ENCODE results near the gene DDX51. TPM values are rescaled to one million over a fixed set of nuclear protein-coding genes. Genes with fewer than 3 reads are reported as not detected.

Gene DDX51
- total RNA-seq, 2 experiments from 2014 or later, result 58.0 to 59.3 TPM

DNA sequence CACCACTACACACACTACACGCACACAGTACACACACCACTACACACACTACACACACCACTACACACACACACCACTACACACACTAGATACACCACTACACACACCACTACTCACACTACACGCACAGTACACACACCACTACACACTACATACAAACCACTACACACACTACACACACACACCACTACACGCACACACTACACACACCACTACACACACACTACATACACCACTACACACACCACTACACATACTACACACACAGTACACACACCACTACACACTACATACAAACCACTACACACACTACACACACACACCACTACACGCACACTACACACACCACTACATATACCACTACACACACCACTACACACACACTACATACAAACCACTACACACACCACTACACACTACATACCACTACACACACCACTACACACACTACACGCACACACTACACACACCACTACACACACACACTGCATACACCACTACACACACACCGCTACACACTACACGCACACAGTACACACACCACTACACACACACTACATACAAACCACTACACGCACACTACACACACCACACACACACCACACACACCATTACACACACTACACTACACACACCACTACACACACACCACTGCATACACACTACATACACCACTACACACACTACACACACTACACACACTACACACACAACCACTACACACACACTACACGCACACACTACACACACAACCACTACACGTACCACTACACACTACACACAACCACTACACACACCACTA, 11.9 kb upstream of the DDX51 start:
- ChIA-PET CTCF (no interaction called here), POLR2A (no interaction called here)
- Mint-ChIP-seq H3K4me1 (ENCODE audit: low read depth) (no peaks in the 10 kb centered on the region), H3K36me3 (ENCODE audit: low read depth) (no peaks in the 10 kb centered on the region), H3K4me3 (no peak overlapping the region), H3K27ac (no peak overlapping the region), H3K27me3 (no peaks in the 10 kb centered on the region), H3K9me3 (no peaks in the 10 kb centered on the region)
- peaks cover 0 to 14% of the 10 kb centered on the region in 2 experiments for H3K9me3 ChIP-seq (ENCODE audit: control insufficient read depth in 1 of 2, insufficient read depth in 1 of 2, low read length in 2 of 2)
- ATAC-seq (ENCODE audit: poor library complexity) (no peak), DNase-seq (no peak)
- peaks cover 9% of the 10 kb centered on the region for H3K4me1 ChIP-seq (ENCODE audit: insufficient read depth, low read length)
- no peak overlapping the region for H3K27ac ChIP-seq (ENCODE audit: low read depth in 1 of 2, low read length in 2 of 2)
- intact Hi-C loops (cut with DNase I, micrococcal nuclease), result loop anchor here (2.0 kb wide), 3 partner anchors 63 to 459 kb away; no protein-coding TSS in a partner anchor
- no peak for TF ChIP-seq CTCF (IDR thresholded peaks at IDR 0.05)
- H3K27me3 ChIP-seq (ENCODE audit: control insufficient read depth in 1 of 2, insufficient read depth in 2 of 2, low read length in 2 of 2), result no peaks in the 10 kb centered on the region
- H3K4me3 ChIP-seq (ENCODE audit: low read length), result no peak overlapping the region
- peaks cover 31% of the 10 kb centered on the region for H3K36me3 ChIP-seq (ENCODE audit: insufficient read depth, low read length)

DNA sequence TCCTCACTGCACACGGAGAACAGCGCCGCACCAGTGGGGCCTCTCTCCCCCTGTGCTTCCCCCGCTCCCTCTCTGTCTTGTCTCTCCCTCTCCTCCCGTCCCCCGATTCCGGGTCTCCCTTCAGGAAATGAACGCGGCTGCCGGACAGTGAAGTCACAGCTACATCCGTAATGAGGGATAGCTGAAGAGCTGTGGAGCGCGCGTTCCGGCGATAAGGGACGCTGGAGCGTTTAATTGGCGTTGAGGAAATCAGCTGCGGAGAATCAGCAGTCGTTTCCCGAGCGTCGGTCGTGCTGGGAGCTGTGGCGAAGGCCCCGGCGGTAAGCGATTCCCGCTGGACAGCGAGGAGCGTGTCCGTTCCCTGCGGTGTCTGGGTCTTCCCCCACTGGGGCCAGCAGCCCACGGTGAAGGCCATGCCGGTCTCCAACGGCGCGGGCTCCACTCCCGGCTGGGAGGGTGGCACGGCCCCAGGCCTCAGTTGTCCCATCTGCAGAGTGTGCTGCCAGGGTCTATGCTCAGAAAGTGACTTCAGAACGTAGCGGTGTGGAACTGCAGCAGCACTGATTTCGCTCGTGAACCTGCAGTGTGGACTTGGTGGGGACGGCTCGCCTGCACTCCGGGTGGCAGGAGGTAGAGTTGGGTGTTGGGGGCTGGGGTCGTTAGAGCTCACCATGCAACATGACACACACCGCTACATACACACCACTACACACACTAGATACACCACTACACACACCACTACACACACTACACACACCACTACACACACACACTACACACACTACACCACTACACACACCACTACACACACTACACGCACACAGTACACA, 11.0 kb upstream of the DDX51 start:
- Mint-ChIP-seq H3K4me3 (no peak overlapping the region), H3K4me1 (ENCODE audit: low read depth) (no peaks in the 10 kb centered on the region), H3K27ac (no peak overlapping the region), H3K27me3 (no peaks in the 10 kb centered on the region), H3K9me3 (no peaks in the 10 kb centered on the region), H3K36me3 (ENCODE audit: low read depth) (no peaks in the 10 kb centered on the region)
- ChIA-PET POLR2A (interaction anchor here (0.9 kb wide), 1 partner anchor 30 kb away, joined by 3 read pairs; no protein-coding TSS in a partner anchor), CTCF (no interaction called here)
- Histone ChIP-seq H3K4me1 (ENCODE audit: insufficient read depth, low read length) (peaks cover 9% of the 10 kb centered on the region), H3K4me3 (ENCODE audit: low read length) (no peak overlapping the region), H3K27me3 (ENCODE audit: control insufficient read depth in 1 of 2, insufficient read depth in 2 of 2, low read length in 2 of 2) (no peaks in the 10 kb centered on the region), H3K36me3 (ENCODE audit: insufficient read depth, low read length) (peaks cover 34% of the 10 kb centered on the region), H3K27ac (ENCODE audit: low read depth in 1 of 2, low read length in 2 of 2) (no peak overlapping the region), H3K9me3 (ENCODE audit: control insufficient read depth in 1 of 2, insufficient read depth in 1 of 2, low read length in 2 of 2) (peaks cover 0 to 12% of the 10 kb centered on the region in 2 experiments)
- DNase-seq, result no peak
- ATAC-seq (ENCODE audit: poor library complexity), result no peak
- intact Hi-C loops (cut with DNase I, micrococcal nuclease), result loop anchor here (1.0 to 5.0 kb wide), 9 partner anchors 32 to 460 kb away; no protein-coding TSS in a partner anchor
- no peak for TF ChIP-seq CTCF (IDR thresholded peaks at IDR 0.05)

GRCh38 chr12:132154341-132154761, 10.2 kb upstream of the DDX51 start:
- no peaks in the 10 kb centered on the region for H3K4me1 Mint-ChIP-seq (ENCODE audit: low read depth)
- ATAC-seq (ENCODE audit: poor library complexity) (peak; percentile 5), DNase-seq (no peak)
- H3K4me3 Mint-ChIP-seq, result no peak overlapping the region
- no peak for TF ChIP-seq CTCF (IDR thresholded peaks at IDR 0.05)
- POLR2A ChIA-PET, result interaction anchor here (0.9 to 1.7 kb wide), 7 partner anchors 9 to 276 kb away, joined by 3 to 12 read pairs (median 4); partner anchors contain the start of gene NOC4L
- Histone ChIP-seq H3K27ac (ENCODE audit: low read depth in 1 of 2, low read length in 2 of 2) (no peak overlapping the region), H3K36me3 (ENCODE audit: insufficient read depth, low read length) (peaks cover 34% of the 10 kb centered on the region), H3K4me1 (ENCODE audit: insufficient read depth, low read length) (peaks cover 9% of the 10 kb centered on the region), H3K4me3 (ENCODE audit: low read length) (peak overlapping the region; percentile 32), H3K9me3 (ENCODE audit: control insufficient read depth in 1 of 2, insufficient read depth in 1 of 2, low read length in 2 of 2) (peaks cover 0 to 12% of the 10 kb centered on the region in 2 experiments), H3K27me3 (ENCODE audit: control insufficient read depth in 1 of 2, insufficient read depth in 2 of 2, low read length in 2 of 2) (no peaks in the 10 kb centered on the region)
- no peak overlapping the region for H3K27ac Mint-ChIP-seq
- no peaks in the 10 kb centered on the region for H3K36me3 Mint-ChIP-seq (ENCODE audit: low read depth)
- H3K9me3 Mint-ChIP-seq, result no peaks in the 10 kb centered on the region
- CTCF ChIA-PET, result interaction anchor here (0.8 to 1.3 kb wide), 15 partner anchors 7 to 461 kb away, joined by 3 to 21 read pairs (median 4); partner anchors contain the start of gene DDX51
- no peaks in the 10 kb centered on the region for H3K27me3 Mint-ChIP-seq
- intact Hi-C loops (cut with DNase I, micrococcal nuclease), result loop anchor here (1.0 to 5.0 kb wide), 9 partner anchors 33 to 460 kb away; no protein-coding TSS in a partner anchor
